Liver (tissue), 9 donors: ENCODE results near the gene TBC1D22B. TPM values are rescaled to one million over a fixed set of nuclear protein-coding genes. Genes with fewer than 3 reads are reported as not detected.

Experiments used
- DNase-seq: peaks from one replicate; pipeline ENCODE4 v3.0.0-alpha.2; 2017; ENCODE audit warnings: low spot score
- H3K27ac ChIP-seq, 2 donors: one replicate each; pipeline ENCODE4 v1.7.0; 2013; ENCODE audit warnings: inconsistent platforms in 2 of 2, low read length in 2 of 2, control low read depth in 1 of 2, low read depth in 1 of 2, mild to moderate bottlenecking in 1 of 2
- H3K27me3 ChIP-seq, 4 donors: one replicate each; pipeline versions ENCODE4 v1.6.1 to v1.7.0; 2013; ENCODE audit warnings: low read length in 3 of 4, inconsistent platforms in 1 of 4, mild to moderate bottlenecking in 1 of 4, moderate library complexity in 1 of 4; ENCODE audit not compliant: control insufficient read depth in 4 of 4, insufficient read depth in 4 of 4
- H3K36me3 ChIP-seq, 4 donors: one replicate each; pipeline versions ENCODE4 v1.6.1 to v1.7.0; 2013; ENCODE audit warnings: low read length in 3 of 4, mild to moderate bottlenecking in 3 of 4, low read depth in 1 of 4, moderate library complexity in 1 of 4; ENCODE audit not compliant: control insufficient read depth in 4 of 4, insufficient read depth in 3 of 4
- H3K4me1 ChIP-seq, 4 donors: one replicate each; pipeline versions ENCODE4 v1.6.1 to v1.7.0; 2013; ENCODE audit warnings: low read length in 3 of 4, mild to moderate bottlenecking in 3 of 4, moderate library complexity in 1 of 4; ENCODE audit not compliant: control insufficient read depth in 4 of 4, insufficient read depth in 4 of 4
- H3K4me3 ChIP-seq, 3 donors: one replicate each; pipeline versions ENCODE4 v1.6.1 to v1.7.0; 2013; ENCODE audit warnings: low read length in 3 of 3, control low read depth in 1 of 3, low read depth in 1 of 3, mild to moderate bottlenecking in 1 of 3
- H3K9ac ChIP-seq, 2 donors: one replicate each; pipeline ENCODE4 v1.7.0; 2013; ENCODE audit warnings: low read length in 2 of 2, mild to moderate bottlenecking in 2 of 2, moderate library complexity in 2 of 2, control low read depth in 1 of 2, low read depth in 1 of 2
- H3K9me3 ChIP-seq, 4 donors: one replicate each; pipeline versions ENCODE4 v1.6.1 to v1.7.0; 2013; ENCODE audit warnings: low read length in 3 of 4; ENCODE audit not compliant: control insufficient read depth in 4 of 4
- EGR1 ChIP-seq, 2 donors: IDR thresholded peaks; 2 replicates each; pipeline ENCODE4 v1.6.1; 2016 to 2018; ENCODE audit warnings: antibody characterized with exemption in 2 of 2, low read depth in 2 of 2
- FOXA1 ChIP-seq: IDR thresholded peaks from 2 replicates; pipeline ENCODE4 v1.6.1; 2016; ENCODE audit warnings: antibody characterized with exemption
- FOXA2 ChIP-seq: IDR thresholded peaks from 2 replicates; pipeline ENCODE4 v1.6.1; 2016; ENCODE audit warnings: antibody characterized with exemption
- GABPA ChIP-seq, 2 donors: IDR thresholded peaks in 1 of 2; conservative IDR thresholded peaks in 1 of 2; 2 replicates each; pipeline ENCODE4 v1.6.1; 2016; ENCODE audit warnings: antibody characterized with exemption in 2 of 2, mild to moderate bottlenecking in 1 of 2, moderate library complexity in 1 of 2
- HNF4A ChIP-seq, 2 donors: conservative IDR thresholded peaks; 2 replicates each; pipeline ENCODE4 v1.6.1; 2016; ENCODE audit warnings: antibody characterized with exemption in 2 of 2, mild to moderate bottlenecking in 2 of 2
- HNF4G ChIP-seq: IDR thresholded peaks from 2 replicates; pipeline ENCODE4 v1.6.1; 2016; ENCODE audit warnings: antibody characterized with exemption
- JUND ChIP-seq, 2 donors: IDR thresholded peaks; 2 replicates each; pipeline ENCODE4 v1.6.1; 2016; ENCODE audit warnings: antibody characterized with exemption in 2 of 2
- NR2F2 ChIP-seq: IDR thresholded peaks from 2 replicates; pipeline ENCODE4 v1.6.1; 2016; ENCODE audit warnings: antibody characterized with exemption
- RAD21 ChIP-seq, 2 donors: IDR thresholded peaks; 2 replicates each; pipeline ENCODE4 v1.6.1; 2016; ENCODE audit warnings: antibody characterized with exemption in 2 of 2, mild to moderate bottlenecking in 2 of 2
- RXRA ChIP-seq, 2 donors: IDR thresholded peaks; 2 replicates each; pipeline ENCODE4 v1.6.1; 2017 to 2018; ENCODE audit warnings: antibody characterized with exemption in 2 of 2, mild to moderate bottlenecking in 1 of 2
- SP1 ChIP-seq: IDR thresholded peaks from 2 replicates; pipeline ENCODE4 v1.6.1; 2018; ENCODE audit warnings: antibody characterized with exemption, mild to moderate bottlenecking
- TAF1 ChIP-seq: conservative IDR thresholded peaks from 2 replicates; pipeline ENCODE4 v1.6.1; 2016; ENCODE audit warnings: antibody characterized with exemption, mild to moderate bottlenecking
- YY1 ChIP-seq: IDR thresholded peaks from 2 replicates; pipeline ENCODE4 v1.6.1; 2016; ENCODE audit warnings: antibody characterized with exemption, mild to moderate bottlenecking
- WGBS: extraction: QIAGEN DNeasy Blood & Tissue Kit; methylation state at CpG from one replicate; pipeline ENCODE4 v1.1.7; 2013; 5-methylcytosine and 5-hydroxymethylcytosine counted together
- polyA plus RNA-seq, 2 donors: library from polyadenylated mRNA; stranded (reverse) in 1 of 2; unstranded in 1 of 2; fragments of 200-250 nt in 1 of 2; fragments of >200 nt in 1 of 2; fragmentation: Nextera tagmentation in 1 of 2; extraction: Ambion mirVana in 1 of 2; gene quantifications; one replicate each; pipeline versions ENCODE4 v1.2.1 to v1.2.3, GENCODE V29; 2013 to 2015
- total RNA-seq, 2 donors: library from RNA; depleted of rRNA; stranded (reverse); fragments of >200 nt; gene quantifications; one replicate each; pipeline ENCODE4 v1.2.3, GENCODE V29; 2014
- TF ChIP-seq, protein P1 (sequence below): IDR thresholded peaks from 2 replicates; pipeline ENCODE4 v1.6.1; 2016; ENCODE audit warnings: antibody characterized with exemption
- TF ChIP-seq, protein P2 (sequence below): fragments of 150-350 bp; IDR thresholded peaks from 2 replicates; pipeline ENCODE4 v1.5.1; 2017; ENCODE audit warnings: improper control_type of control experiment, low read depth, low read length; ENCODE audit not compliant: missing input control
- TF ChIP-seq, protein P3 (sequence below): IDR thresholded peaks from 2 replicates; pipeline ENCODE4 v1.6.1; 2016; ENCODE audit warnings: antibody characterized with exemption
- TF ChIP-seq, protein P4 (sequence below): IDR thresholded peaks from 2 replicates; pipeline ENCODE4 v1.6.1; 2016; ENCODE audit warnings: antibody characterized with exemption, mild to moderate bottlenecking
- TF ChIP-seq, protein P5 (sequence below): IDR thresholded peaks from 2 replicates; pipeline ENCODE4 v1.6.1; 2016; ENCODE audit warnings: antibody characterized with exemption
- donor health status: healthy.
- donor health status: healthy.
- donor health status: healthy.
- donor health status: healthy.
- donor health status: healthy.

Gene TBC1D22B
- total and polyA plus RNA-seq, 4 donors: 1.4 to 10.7 (median 1.9) TPM

DNA sequence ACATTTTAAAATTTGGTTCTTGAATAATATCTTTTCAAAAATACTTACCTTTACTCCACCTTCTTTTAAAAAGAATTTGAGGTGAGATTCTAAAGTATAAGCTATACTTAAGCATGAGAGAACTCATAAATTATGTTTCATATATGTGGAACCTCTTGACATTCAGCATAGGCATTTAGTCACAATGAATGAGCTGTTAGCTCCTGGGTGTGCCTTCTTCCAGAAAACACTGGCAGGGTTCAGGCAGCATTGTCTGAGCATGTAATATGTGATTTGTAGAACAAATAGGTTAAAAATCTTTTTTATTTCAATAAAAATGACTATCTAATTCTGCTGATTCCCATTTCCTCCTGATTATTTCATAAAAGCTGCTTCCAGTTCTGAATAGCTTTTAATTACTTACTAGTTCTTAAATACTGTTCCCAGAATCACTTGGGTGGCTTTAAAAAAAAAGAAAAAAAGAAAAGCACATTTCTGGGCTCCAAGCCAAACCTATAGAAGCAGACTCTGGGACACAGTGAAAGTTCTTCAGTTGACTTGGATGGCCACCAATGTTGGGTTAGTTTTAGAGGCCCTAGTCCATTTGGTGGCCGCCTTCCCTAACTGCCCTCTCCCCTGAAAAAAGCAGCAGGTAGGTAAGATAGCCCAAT lies 116.4 kb downstream of the TBC1D22B start:
- Histone ChIP-seq H3K9ac (no peak overlapping the region), H3K9me3 (no peaks in the 10 kb centered on the region), H3K4me3 (no peak overlapping the region), H3K27ac (no peak overlapping the region), H3K36me3 (peaks cover 1 to 18% (median 11%) of the 10 kb centered on the region in 4 donors), H3K27me3 (no peaks in the 10 kb centered on the region), H3K4me1 (peaks cover 0 to 6% (median 0%) of the 10 kb centered on the region in 4 donors)
- DNase-seq: no peak
- 95% methylated on average over 1 of the region's 1 CpG for WGBS
- no peak for TF ChIP-seq HNF4A (conservative IDR thresholded peaks at IDR 0.05)
- TF ChIP-seq RXRA (IDR thresholded peaks at IDR 0.05): no peak
- TF ChIP-seq EGR1 (IDR thresholded peaks at IDR 0.05; ENCODE audit: low read depth in 2 of 2): no peak
- TF ChIP-seq GABPA (IDR thresholded peaks at IDR 0.05 in 1 of 2, conservative IDR thresholded peaks at IDR 0.05 in 1 of 2): no peak
- TF ChIP-seq, protein P1, sequence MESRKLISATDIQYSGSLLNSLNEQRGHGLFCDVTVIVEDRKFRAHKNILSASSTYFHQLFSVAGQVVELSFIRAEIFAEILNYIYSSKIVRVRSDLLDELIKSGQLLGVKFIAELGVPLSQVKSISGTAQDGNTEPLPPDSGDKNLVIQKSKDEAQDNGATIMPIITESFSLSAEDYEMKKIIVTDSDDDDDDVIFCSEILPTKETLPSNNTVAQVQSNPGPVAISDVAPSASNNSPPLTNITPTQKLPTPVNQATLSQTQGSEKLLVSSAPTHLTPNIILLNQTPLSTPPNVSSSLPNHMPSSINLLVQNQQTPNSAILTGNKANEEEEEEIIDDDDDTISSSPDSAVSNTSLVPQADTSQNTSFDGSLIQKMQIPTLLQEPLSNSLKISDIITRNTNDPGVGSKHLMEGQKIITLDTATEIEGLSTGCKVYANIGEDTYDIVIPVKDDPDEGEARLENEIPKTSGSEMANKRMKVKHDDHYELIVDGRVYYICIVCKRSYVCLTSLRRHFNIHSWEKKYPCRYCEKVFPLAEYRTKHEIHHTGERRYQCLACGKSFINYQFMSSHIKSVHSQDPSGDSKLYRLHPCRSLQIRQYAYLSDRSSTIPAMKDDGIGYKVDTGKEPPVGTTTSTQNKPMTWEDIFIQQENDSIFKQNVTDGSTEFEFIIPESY: no peak
- TF ChIP-seq SP1: no peak
- TF ChIP-seq TAF1: no peak
- TF ChIP-seq HNF4G: no peak
- TF ChIP-seq JUND (IDR thresholded peaks at IDR 0.05): no peak
- TF ChIP-seq, protein P2, sequence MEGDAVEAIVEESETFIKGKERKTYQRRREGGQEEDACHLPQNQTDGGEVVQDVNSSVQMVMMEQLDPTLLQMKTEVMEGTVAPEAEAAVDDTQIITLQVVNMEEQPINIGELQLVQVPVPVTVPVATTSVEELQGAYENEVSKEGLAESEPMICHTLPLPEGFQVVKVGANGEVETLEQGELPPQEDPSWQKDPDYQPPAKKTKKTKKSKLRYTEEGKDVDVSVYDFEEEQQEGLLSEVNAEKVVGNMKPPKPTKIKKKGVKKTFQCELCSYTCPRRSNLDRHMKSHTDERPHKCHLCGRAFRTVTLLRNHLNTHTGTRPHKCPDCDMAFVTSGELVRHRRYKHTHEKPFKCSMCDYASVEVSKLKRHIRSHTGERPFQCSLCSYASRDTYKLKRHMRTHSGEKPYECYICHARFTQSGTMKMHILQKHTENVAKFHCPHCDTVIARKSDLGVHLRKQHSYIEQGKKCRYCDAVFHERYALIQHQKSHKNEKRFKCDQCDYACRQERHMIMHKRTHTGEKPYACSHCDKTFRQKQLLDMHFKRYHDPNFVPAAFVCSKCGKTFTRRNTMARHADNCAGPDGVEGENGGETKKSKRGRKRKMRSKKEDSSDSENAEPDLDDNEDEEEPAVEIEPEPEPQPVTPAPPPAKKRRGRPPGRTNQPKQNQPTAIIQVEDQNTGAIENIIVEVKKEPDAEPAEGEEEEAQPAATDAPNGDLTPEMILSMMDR: no peak
- TF ChIP-seq FOXA1: no peak
- TF ChIP-seq, protein P3, sequence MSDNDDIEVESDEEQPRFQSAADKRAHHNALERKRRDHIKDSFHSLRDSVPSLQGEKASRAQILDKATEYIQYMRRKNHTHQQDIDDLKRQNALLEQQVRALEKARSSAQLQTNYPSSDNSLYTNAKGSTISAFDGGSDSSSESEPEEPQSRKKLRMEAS: no peak
- TF ChIP-seq NR2F2: no peak
- TF ChIP-seq YY1: no peak
- TF ChIP-seq FOXA2: no peak
- TF ChIP-seq, protein P4, sequence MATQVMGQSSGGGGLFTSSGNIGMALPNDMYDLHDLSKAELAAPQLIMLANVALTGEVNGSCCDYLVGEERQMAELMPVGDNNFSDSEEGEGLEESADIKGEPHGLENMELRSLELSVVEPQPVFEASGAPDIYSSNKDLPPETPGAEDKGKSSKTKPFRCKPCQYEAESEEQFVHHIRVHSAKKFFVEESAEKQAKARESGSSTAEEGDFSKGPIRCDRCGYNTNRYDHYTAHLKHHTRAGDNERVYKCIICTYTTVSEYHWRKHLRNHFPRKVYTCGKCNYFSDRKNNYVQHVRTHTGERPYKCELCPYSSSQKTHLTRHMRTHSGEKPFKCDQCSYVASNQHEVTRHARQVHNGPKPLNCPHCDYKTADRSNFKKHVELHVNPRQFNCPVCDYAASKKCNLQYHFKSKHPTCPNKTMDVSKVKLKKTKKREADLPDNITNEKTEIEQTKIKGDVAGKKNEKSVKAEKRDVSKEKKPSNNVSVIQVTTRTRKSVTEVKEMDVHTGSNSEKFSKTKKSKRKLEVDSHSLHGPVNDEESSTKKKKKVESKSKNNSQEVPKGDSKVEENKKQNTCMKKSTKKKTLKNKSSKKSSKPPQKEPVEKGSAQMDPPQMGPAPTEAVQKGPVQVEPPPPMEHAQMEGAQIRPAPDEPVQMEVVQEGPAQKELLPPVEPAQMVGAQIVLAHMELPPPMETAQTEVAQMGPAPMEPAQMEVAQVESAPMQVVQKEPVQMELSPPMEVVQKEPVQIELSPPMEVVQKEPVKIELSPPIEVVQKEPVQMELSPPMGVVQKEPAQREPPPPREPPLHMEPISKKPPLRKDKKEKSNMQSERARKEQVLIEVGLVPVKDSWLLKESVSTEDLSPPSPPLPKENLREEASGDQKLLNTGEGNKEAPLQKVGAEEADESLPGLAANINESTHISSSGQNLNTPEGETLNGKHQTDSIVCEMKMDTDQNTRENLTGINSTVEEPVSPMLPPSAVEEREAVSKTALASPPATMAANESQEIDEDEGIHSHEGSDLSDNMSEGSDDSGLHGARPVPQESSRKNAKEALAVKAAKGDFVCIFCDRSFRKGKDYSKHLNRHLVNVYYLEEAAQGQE: no peak
- TF ChIP-seq, protein P5, sequence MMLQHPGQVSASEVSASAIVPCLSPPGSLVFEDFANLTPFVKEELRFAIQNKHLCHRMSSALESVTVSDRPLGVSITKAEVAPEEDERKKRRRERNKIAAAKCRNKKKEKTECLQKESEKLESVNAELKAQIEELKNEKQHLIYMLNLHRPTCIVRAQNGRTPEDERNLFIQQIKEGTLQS: no peak
- TF ChIP-seq RAD21 (IDR thresholded peaks at IDR 0.05): no peak
